IMR-90 (cell line): ENCODE data around the gene SLC36A1. TPM values are rescaled to one million over a fixed set of nuclear protein-coding genes. Genes with fewer than 3 reads are reported as not detected.

ENCODE experiments used
- ATAC-seq: fragments of 200-7000 bp; cut with Tn5 transposase; 2 replicates; pipeline ENCODE4 v1.9.1; 2020; ENCODE audit warnings: low read depth, mild to moderate bottlenecking, moderate library complexity
- BruUV-seq: library from RNA; stranded (reverse); fragments of 400-500 nt; replicated peaks from 2 replicates; lab custom pipeline; 2021; lab: Mats Ljungman, UMichigan
- CTCF ChIA-PET: fragments of 300-600 bp; formaldehyde crosslinking; extraction: SDS; loops from one replicate; lab custom pipeline; 2021; ENCODE audit warnings: antibody characterized with exemption; lab: Yijun Ruan, JAX
- POLR2A ChIA-PET: fragments of 300-600 bp; sonication (Branson Sonifier 250); formaldehyde crosslinking; loops from one replicate; lab custom pipeline; 2022; ENCODE audit warnings: antibody characterized with exemption; ENCODE audit not compliant: unreplicated experiment; lab: Charles Lee
- DNase-seq: peaks from one replicate; pipeline ENCODE4 v3.0.0; 2013
- H2AFZ ChIP-seq: replicated peaks from 2 replicates; pipeline ENCODE3; 2013; ENCODE audit warnings: low read length, mild to moderate bottlenecking; ENCODE audit not compliant: poor library complexity
- H2AK5ac ChIP-seq: 2 replicates; pipeline ENCODE4 v1.6.1; 2013; ENCODE audit warnings: low read depth, low read length, inconsistent platforms
- H2AK9ac ChIP-seq: replicated peaks from 2 replicates; pipeline ENCODE3; 2013; ENCODE audit warnings: mild to moderate bottlenecking, low read depth, low read length, moderate library complexity; ENCODE audit not compliant: poor library complexity
- H2BK120ac ChIP-seq: 2 replicates; pipeline ENCODE4 v1.6.1; 2013; ENCODE audit warnings: low read depth, low read length, inconsistent platforms
- H2BK15ac ChIP-seq: 3 replicates; pipeline ENCODE4 v1.6.1; 2013; ENCODE audit warnings: low read depth, low read length, inconsistent platforms
- H2BK20ac ChIP-seq: 2 replicates; pipeline ENCODE4 v1.6.1; 2013; ENCODE audit warnings: low read depth, mild to moderate bottlenecking, inconsistent platforms, low read length, moderate library complexity
- H2BK5ac ChIP-seq: 2 replicates; pipeline ENCODE4 v1.6.1; 2013; ENCODE audit warnings: mild to moderate bottlenecking, low read depth, low read length, inconsistent platforms; ENCODE audit not compliant: poor library complexity, severe bottlenecking
- H3K14ac ChIP-seq: replicated peaks from 2 replicates; pipeline ENCODE4 v1.6.1; 2013; ENCODE audit warnings: low read depth, low read length, inconsistent platforms
- H3K18ac ChIP-seq: 2 replicates; pipeline ENCODE4 v1.6.1; 2013; ENCODE audit warnings: low read depth, low read length, control low read depth
- H3K23ac ChIP-seq: 2 replicates; pipeline ENCODE4 v1.6.1; 2013; ENCODE audit warnings: low read depth, low read length, inconsistent platforms
- H3K27ac ChIP-seq: 2 replicates; pipeline ENCODE4 v1.5.1; 2013; ENCODE audit warnings: mild to moderate bottlenecking, control low read depth, low read length; ENCODE audit not compliant: insufficient read depth
- H3K27me3 ChIP-seq: 2 replicates; pipeline ENCODE4 v1.6.1; 2013; ENCODE audit warnings: low read length; ENCODE audit not compliant: control insufficient read depth, insufficient read depth
- H3K36me3 ChIP-seq: 2 replicates; pipeline ENCODE4 v1.6.1; 2013; ENCODE audit warnings: low read length, mixed read lengths; ENCODE audit not compliant: control insufficient read depth, insufficient read depth
- H3K4ac ChIP-seq: 2 replicates; pipeline ENCODE4 v1.6.1; 2013; ENCODE audit warnings: low read depth, low read length, inconsistent platforms
- H3K4me1 ChIP-seq: 2 replicates; pipeline ENCODE4 v1.6.1; 2013; ENCODE audit warnings: low read length, mixed read lengths; ENCODE audit not compliant: control insufficient read depth, insufficient read depth
- H3K4me2 ChIP-seq: 2 replicates; pipeline ENCODE4 v1.6.1; 2013; ENCODE audit warnings: low read depth, mild to moderate bottlenecking, control low read depth, low read length, moderate library complexity
- H3K4me3 ChIP-seq: 2 replicates; pipeline ENCODE4 v1.5.1; 2013; ENCODE audit warnings: low read depth, mild to moderate bottlenecking, control low read depth, low read length, moderate library complexity; ENCODE audit not compliant: insufficient read depth
- H3K56ac ChIP-seq: 2 replicates; pipeline ENCODE4 v1.6.1; 2013; ENCODE audit warnings: low read length, inconsistent platforms; ENCODE audit not compliant: insufficient read depth; ENCODE audit errors: extremely low read depth
- H3K79me1 ChIP-seq, 2 experiments: 2 replicates each; pipeline ENCODE4 v1.6.1; 2013; ENCODE audit warnings: low read length in 2 of 2, inconsistent platforms in 1 of 2, low read depth in 1 of 2
- H3K9ac ChIP-seq: 2 replicates; pipeline ENCODE4 v1.6.1; 2013; ENCODE audit warnings: low read depth, low read length, control low read depth
- H3K9me1 ChIP-seq: 2 replicates; pipeline ENCODE4 v1.6.1; 2013; ENCODE audit warnings: low read length, inconsistent platforms; ENCODE audit not compliant: insufficient read depth
- H3K9me3 ChIP-seq: 2 replicates; pipeline ENCODE4 v1.6.1; 2013; ENCODE audit warnings: low read length; ENCODE audit not compliant: control insufficient read depth, insufficient read depth
- H4K20me1 ChIP-seq: 2 replicates; pipeline ENCODE4 v1.6.1; 2013; ENCODE audit warnings: low read length, inconsistent platforms; ENCODE audit not compliant: insufficient read depth
- H4K5ac ChIP-seq: 2 replicates; pipeline ENCODE4 v1.6.1; 2013; ENCODE audit warnings: mild to moderate bottlenecking, low read depth, low read length, control low read depth
- H4K8ac ChIP-seq, 2 experiments: 2 replicates each; pipeline ENCODE4 v1.6.1; 2013; ENCODE audit warnings: low read depth in 2 of 2, low read length in 2 of 2, control low read depth in 1 of 2, inconsistent platforms in 1 of 2
- H4K91ac ChIP-seq: 2 replicates; pipeline ENCODE4 v1.6.1; 2013; ENCODE audit warnings: low read depth, low read length, inconsistent platforms; ENCODE audit not compliant: insufficient read depth
- BHLHE40 ChIP-seq: fragments of 150-350 bp; IDR thresholded peaks from 2 replicates; pipeline ENCODE4 v1.6.1; 2016; ENCODE audit warnings: mild to moderate bottlenecking, low read depth, low read length
- CEBPB ChIP-seq: IDR thresholded peaks from 2 replicates; pipeline ENCODE4 v1.6.1; 2012; ENCODE audit warnings: low read depth, low read length, improper control_type of control experiment
- MAZ ChIP-seq: IDR thresholded peaks from 2 replicates; pipeline ENCODE4 v1.6.1; 2012; ENCODE audit warnings: low read depth, mild to moderate bottlenecking, low read length, improper control_type of control experiment, moderate library complexity, borderline replicate concordance
- MXI1 ChIP-seq: IDR thresholded peaks from 2 replicates; pipeline ENCODE4 v1.6.1; 2012; ENCODE audit warnings: low read depth, mild to moderate bottlenecking, low read length, moderate library complexity, borderline replicate concordance
- WGBS, 2 experiments: methylation state at CpG; one replicate each; pipeline versions ENCODE4 v1.1.5 to v1.1.7; 2013; ENCODE audit warnings: missing lambda C conversion rate in 2 of 2; ENCODE audit not compliant: insufficient read length in 1 of 2; ENCODE audit errors: extremely low coverage in 2 of 2; 5-methylcytosine and 5-hydroxymethylcytosine counted together
- dilution Hi-C: fragments of 300-500 bp; cut with HindIII; formaldehyde crosslinking; loops from one replicate; pipeline ENCODE4 v1.14.3; 2018; ENCODE audit warnings: low sequenced_read_pairs; ENCODE audit not compliant: unreplicated experiment
- in situ Hi-C: fragments of 300-500 bp; cut with MboI; formaldehyde crosslinking; loops from 3 replicates; pipeline ENCODE4 v1.14.3; 2019; ENCODE audit warnings: low sequenced_read_pairs, inconsistent platforms, mixed read lengths
- intact Hi-C: fragments of 100-400 bp; cut with micrococcal nuclease; formaldehyde crosslinking; loops from 2 replicates; pipeline ENCODE4 v1.10.0; 2022
- polyA plus RNA-seq, 3 experiments: library from polyadenylated mRNA; depleted of rRNA; stranded (reverse); fragments of >200 nt; gene quantifications; 2 replicates each; pipeline ENCODE4 v1.2.3, GENCODE V29; 2012; ENCODE audit warnings: low replicate concordance in 1 of 3
- total RNA-seq: library from RNA; depleted of rRNA; stranded (reverse); fragments of >200 nt; gene quantifications from 2 replicates; pipeline ENCODE4 v1.2.3, GENCODE V29; 2012
- TF ChIP-seq, protein P1 (sequence below): conservative IDR thresholded peaks from 2 replicates; pipeline ENCODE4 v1.5.1; 2012; ENCODE audit warnings: mild to moderate bottlenecking, low read depth, low read length, improper control_type of control experiment

SLC36A1 gene
- total and polyA plus RNA-seq, 2 of the 4 experiments (the other 2 are of a cell fraction) = 5.7 to 8.7 TPM

DNA sequence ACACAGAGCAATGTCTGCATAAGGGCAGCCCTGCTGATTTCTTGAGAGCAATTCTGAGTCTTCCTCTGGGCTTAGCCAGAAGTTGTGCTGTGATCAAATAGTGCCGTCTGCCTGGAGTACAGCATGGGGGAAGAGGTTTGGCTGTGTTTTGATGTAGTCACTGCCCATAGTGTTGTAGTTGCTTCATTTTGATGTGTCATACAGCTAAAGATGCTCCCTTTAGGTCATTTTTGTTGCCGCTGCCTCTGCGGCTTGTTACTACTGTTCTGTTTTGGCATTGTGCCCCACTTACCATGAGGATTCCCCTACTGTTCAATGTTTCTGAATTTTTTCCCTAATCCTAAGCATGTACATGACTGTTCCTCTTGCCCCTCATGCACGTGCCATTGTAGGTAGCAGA is 23.0 kb downstream of the SLC36A1 start:
- H3K9me3 ChIP-seq = no peaks in the 10 kb centered on the region
- H2BK120ac ChIP-seq = peak overlapping the region; percentile 36
- H2AK5ac ChIP-seq = no peak overlapping the region
- peaks cover 14% of the 10 kb centered on the region for H3K36me3 ChIP-seq
- in situ Hi-C loops (loop anchor here (10.0 kb wide), 1 partner anchor 274 kb away; no protein-coding TSS in a partner anchor), intact Hi-C loops (no loop called here), dilution Hi-C loops (no loop called here)
- H2BK15ac ChIP-seq = no peak overlapping the region
- peak overlapping the region; percentile 47 for H2BK5ac ChIP-seq
- WGBS, 2 experiments = 40% methylated on average over 2 of the region's 4 CpGs; no CpG with 5 or more reads in 1 of the 2 experiments
- peaks cover 12% of the 10 kb centered on the region for H3K4me1 ChIP-seq
- H3K9ac ChIP-seq = no peak overlapping the region
- H3K23ac ChIP-seq = no peak overlapping the region
- H3K27ac ChIP-seq = 0 out of 2 replicates have a peak overlapping the region, but pooled peaks have one; percentile 19
- POLR2A ChIA-PET = no interaction called here
- TF ChIP-seq CEBPB (peak; percentile 92), BHLHE40 (peak; percentile 24; the same call in 1 of the 2 replicates), MXI1 (peak; percentile 33; the same call in 1 of the 2 replicates), MAZ (no peak)
- TF ChIP-seq, protein P1, sequence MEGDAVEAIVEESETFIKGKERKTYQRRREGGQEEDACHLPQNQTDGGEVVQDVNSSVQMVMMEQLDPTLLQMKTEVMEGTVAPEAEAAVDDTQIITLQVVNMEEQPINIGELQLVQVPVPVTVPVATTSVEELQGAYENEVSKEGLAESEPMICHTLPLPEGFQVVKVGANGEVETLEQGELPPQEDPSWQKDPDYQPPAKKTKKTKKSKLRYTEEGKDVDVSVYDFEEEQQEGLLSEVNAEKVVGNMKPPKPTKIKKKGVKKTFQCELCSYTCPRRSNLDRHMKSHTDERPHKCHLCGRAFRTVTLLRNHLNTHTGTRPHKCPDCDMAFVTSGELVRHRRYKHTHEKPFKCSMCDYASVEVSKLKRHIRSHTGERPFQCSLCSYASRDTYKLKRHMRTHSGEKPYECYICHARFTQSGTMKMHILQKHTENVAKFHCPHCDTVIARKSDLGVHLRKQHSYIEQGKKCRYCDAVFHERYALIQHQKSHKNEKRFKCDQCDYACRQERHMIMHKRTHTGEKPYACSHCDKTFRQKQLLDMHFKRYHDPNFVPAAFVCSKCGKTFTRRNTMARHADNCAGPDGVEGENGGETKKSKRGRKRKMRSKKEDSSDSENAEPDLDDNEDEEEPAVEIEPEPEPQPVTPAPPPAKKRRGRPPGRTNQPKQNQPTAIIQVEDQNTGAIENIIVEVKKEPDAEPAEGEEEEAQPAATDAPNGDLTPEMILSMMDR = no peak
- H2AK9ac ChIP-seq = no peak overlapping the region
- H3K9me1 ChIP-seq = peaks cover 7% of the 10 kb centered on the region; the same call in 1 of the 2 replicates
- CTCF ChIA-PET = interaction anchor here (0.6 kb wide), 2 partner anchors 10 to 277 kb away, joined by 3 to 4 read pairs; no protein-coding TSS in a partner anchor
- peak overlapping the region; percentile 2 for H2AFZ ChIP-seq
- H3K14ac ChIP-seq = no peak overlapping the region
- peak; percentile 81 for DNase-seq
- no peaks in the 10 kb centered on the region for H4K20me1 ChIP-seq
- no peak overlapping the region for H3K4me3 ChIP-seq
- no TSS peak for BruUV-seq
- H3K79me1 ChIP-seq = peaks cover 0 to 3% of the 10 kb centered on the region in 2 experiments; a peak in 1 of 4 replicates
- peak overlapping the region; percentile 67 for H3K4ac ChIP-seq
- H3K56ac ChIP-seq = no peak overlapping the region
- H4K8ac ChIP-seq = no peak overlapping the region
- ATAC-seq = peak; percentile 73
- peak overlapping the region; percentile 50 for H2BK20ac ChIP-seq
- H4K91ac ChIP-seq = no peak overlapping the region; the same call in 1 of the 2 replicates
- peak overlapping the region; percentile 1; the same call in 1 of the 2 replicates for H3K4me2 ChIP-seq
- H3K18ac ChIP-seq = peak overlapping the region; percentile 33; the same call in 1 of the 2 replicates
- H3K27me3 ChIP-seq = no peaks in the 10 kb centered on the region
- H4K5ac ChIP-seq = peak overlapping the region; percentile 9; the same call in 1 of the 2 replicates
